ENCODE results near the gene RABEP2. TPM values are rescaled to one million over a fixed set of nuclear protein-coding genes. Genes with fewer than 3 reads are reported as not detected.

The RABEP2 gene
- total and polyA plus RNA-seq, 9 of the 15 experiments (the other 6 are each of a cell fraction or from before 2014, with no cell fraction given): 0.15 to 13.4 (median 3.5) TPM

DNA sequence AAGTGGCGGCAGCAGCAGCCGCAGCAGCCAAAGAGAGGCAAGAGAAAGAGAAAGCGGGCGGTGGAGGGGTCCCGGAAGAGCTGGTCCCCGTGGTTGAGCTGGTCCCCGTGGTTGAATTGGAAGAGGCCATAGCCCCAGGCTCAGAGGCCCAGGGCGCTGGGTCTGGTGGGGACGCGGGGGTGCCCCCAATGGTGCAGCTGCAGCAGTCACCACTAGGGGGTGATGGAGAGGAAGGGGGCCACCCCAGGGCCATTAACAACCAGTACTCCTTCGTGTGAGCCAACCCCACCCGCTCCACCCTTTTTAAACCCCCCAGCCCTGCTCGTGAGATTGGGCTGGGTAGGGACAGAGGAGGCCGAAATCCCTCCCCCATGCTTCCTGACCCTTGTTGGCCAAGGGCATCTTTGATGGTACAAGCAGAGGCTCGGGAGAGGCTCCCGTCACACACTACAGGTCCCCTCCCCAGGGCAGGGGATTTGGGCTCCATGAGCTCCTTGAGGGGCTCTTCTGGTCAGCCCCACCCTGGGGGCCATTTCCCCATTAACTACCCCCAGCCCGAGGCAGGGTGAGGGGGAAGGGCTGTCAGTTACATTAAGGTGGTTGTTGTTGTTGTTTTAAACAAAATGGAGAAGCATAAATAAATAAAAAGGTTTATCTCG lies 51.4 kb downstream of the RABEP2 start (continued):
- TF ChIP-seq, protein P1, sequence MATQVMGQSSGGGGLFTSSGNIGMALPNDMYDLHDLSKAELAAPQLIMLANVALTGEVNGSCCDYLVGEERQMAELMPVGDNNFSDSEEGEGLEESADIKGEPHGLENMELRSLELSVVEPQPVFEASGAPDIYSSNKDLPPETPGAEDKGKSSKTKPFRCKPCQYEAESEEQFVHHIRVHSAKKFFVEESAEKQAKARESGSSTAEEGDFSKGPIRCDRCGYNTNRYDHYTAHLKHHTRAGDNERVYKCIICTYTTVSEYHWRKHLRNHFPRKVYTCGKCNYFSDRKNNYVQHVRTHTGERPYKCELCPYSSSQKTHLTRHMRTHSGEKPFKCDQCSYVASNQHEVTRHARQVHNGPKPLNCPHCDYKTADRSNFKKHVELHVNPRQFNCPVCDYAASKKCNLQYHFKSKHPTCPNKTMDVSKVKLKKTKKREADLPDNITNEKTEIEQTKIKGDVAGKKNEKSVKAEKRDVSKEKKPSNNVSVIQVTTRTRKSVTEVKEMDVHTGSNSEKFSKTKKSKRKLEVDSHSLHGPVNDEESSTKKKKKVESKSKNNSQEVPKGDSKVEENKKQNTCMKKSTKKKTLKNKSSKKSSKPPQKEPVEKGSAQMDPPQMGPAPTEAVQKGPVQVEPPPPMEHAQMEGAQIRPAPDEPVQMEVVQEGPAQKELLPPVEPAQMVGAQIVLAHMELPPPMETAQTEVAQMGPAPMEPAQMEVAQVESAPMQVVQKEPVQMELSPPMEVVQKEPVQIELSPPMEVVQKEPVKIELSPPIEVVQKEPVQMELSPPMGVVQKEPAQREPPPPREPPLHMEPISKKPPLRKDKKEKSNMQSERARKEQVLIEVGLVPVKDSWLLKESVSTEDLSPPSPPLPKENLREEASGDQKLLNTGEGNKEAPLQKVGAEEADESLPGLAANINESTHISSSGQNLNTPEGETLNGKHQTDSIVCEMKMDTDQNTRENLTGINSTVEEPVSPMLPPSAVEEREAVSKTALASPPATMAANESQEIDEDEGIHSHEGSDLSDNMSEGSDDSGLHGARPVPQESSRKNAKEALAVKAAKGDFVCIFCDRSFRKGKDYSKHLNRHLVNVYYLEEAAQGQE (IDR thresholded peaks at IDR 0.05; ENCODE audit: borderline replicate concordance): peak; percentile 42; the same call in 1 of the 2 replicates
- TF ChIP-seq, protein P1 (CRISPR knock-in tag; IDR thresholded peaks at IDR 0.05; ENCODE audit: low read depth): no peak
- TF ChIP-seq ZC3H11A (IDR thresholded peaks at IDR 0.05; ENCODE audit: low read depth, low read length): no peak
- TF ChIP-seq YY1 (IDR thresholded peaks at IDR 0.05; ENCODE audit: borderline replicate concordance in 1 of 3, control insufficient read depth in 1 of 3, extremely low read depth in 1 of 3, insufficient read depth in 3 of 3, insufficient read length in 1 of 3, insufficient replicate concordance in 2 of 3, low read depth in 1 of 3, low read length in 2 of 3): peak in 2 of 3 experiments; percentile 10 to 53
- no peak for TF ChIP-seq ILK (tag; IDR thresholded peaks at IDR 0.05; ENCODE audit: borderline replicate concordance, low read depth)
- 0 out of 2 replicates have a peak, but pooled peaks have one; percentile 14 for TF ChIP-seq EGR1 (conservative IDR thresholded peaks at IDR 0.05)
- TF ChIP-seq, protein P2, sequence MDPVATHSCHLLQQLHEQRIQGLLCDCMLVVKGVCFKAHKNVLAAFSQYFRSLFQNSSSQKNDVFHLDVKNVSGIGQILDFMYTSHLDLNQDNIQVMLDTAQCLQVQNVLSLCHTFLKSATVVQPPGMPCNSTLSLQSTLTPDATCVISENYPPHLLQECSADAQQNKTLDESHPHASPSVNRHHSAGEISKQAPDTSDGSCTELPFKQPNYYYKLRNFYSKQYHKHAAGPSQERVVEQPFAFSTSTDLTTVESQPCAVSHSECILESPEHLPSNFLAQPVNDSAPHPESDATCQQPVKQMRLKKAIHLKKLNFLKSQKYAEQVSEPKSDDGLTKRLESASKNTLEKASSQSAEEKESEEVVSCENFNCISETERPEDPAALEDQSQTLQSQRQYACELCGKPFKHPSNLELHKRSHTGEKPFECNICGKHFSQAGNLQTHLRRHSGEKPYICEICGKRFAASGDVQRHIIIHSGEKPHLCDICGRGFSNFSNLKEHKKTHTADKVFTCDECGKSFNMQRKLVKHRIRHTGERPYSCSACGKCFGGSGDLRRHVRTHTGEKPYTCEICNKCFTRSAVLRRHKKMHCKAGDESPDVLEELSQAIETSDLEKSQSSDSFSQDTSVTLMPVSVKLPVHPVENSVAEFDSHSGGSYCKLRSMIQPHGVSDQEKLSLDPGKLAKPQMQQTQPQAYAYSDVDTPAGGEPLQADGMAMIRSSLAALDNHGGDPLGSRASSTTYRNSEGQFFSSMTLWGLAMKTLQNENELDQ (CRISPR knock-in tag; IDR thresholded peaks at IDR 0.05; ENCODE audit: borderline replicate concordance): no peak
- TF ChIP-seq NFYB (IDR thresholded peaks at IDR 0.05; ENCODE audit: extremely low read depth, insufficient read length): no peak
- TF ChIP-seq NR2F6 (CRISPR knock-in tag; IDR thresholded peaks at IDR 0.05): no peak
- peak; percentile 60 for TF ChIP-seq SMC3 (conservative IDR thresholded peaks at IDR 0.05; ENCODE audit: insufficient read depth, low read depth, low read length)
